Measurements from ENCODE around the gene ZBTB7A.

The ZBTB7A gene

GRCh38 chr19:4093643-4094175, 27.0 kb upstream of the ZBTB7A start:
- DNase-seq: no peak

- no peak for DNase-seq
Observed at GRCh38 chr19:4090356-4091220, 23.9 kb upstream of the ZBTB7A start.

GRCh38 chr19:4089946-4090345, 23.2 kb upstream of the ZBTB7A start:
- no peak for DNase-seq

- DNase-seq: no peak
Observed at GRCh38 chr19:4089400-4089908, 22.8 kb upstream of the ZBTB7A start.

- no peak for DNase-seq
Observed at GRCh38 chr19:4088975-4089374, 22.3 kb upstream of the ZBTB7A start.

- DNase-seq: no peak
Observed at GRCh38 chr19:4087787-4088679, 21.3 kb upstream of the ZBTB7A start.

- no peak for DNase-seq
Observed at GRCh38 chr19:4086411-4086867, 19.7 kb upstream of the ZBTB7A start.

- DNase-seq: no peak
Observed at GRCh38 chr19:4084547-4084877, 17.8 kb upstream of the ZBTB7A start.

- DNase-seq: no peak
Observed at GRCh38 chr19:4083677-4084546, 17.2 kb upstream of the ZBTB7A start.

GRCh38 chr19:4082172-4082571, 15.5 kb upstream of the ZBTB7A start:
- DNase-seq: no peak

- no peak for DNase-seq
Observed at GRCh38 chr19:4081441-4082129, 14.9 kb upstream of the ZBTB7A start.

- no peak for DNase-seq
Observed at GRCh38 chr19:4080473-4080872, 13.8 kb upstream of the ZBTB7A start.

- DNase-seq: no peak
Observed at GRCh38 chr19:4077800-4078684, 11.3 kb upstream of the ZBTB7A start.

- no peak for DNase-seq
Observed at GRCh38 chr19:4077007-4077374, 10.3 kb upstream of the ZBTB7A start.

GRCh38 chr19:4075373-4075772, 8.7 kb upstream of the ZBTB7A start:
- no peak for DNase-seq

GRCh38 chr19:4071610-4072009, 4.9 kb upstream of the ZBTB7A start:
- DNase-seq: no peak

GRCh38 chr19:4069331-4069959, 2.7 kb upstream of the ZBTB7A start:
- DNase-seq: no peak

- no peak for DNase-seq
Observed at GRCh38 chr19:4068047-4068966, 1.6 kb upstream of the ZBTB7A start.

- DNase-seq: no peak
Observed at GRCh38 chr19:4067396-4068046, 822 bp upstream of the ZBTB7A start.
